Esophagus (tissue), 2 donors: ENCODE data around the gene IQCE. TPM values are rescaled to one million over a fixed set of nuclear protein-coding genes. Genes with fewer than 3 reads are reported as not detected.

Experiments
- H3K27ac ChIP-seq, 2 donors: one replicate each; pipeline ENCODE4 v1.5.1; 2013; ENCODE audit warnings: low read depth in 2 of 2, mild to moderate bottlenecking in 2 of 2, inconsistent platforms in 1 of 2, low read length in 1 of 2, moderate library complexity in 1 of 2
- H3K27me3 ChIP-seq, 2 donors: one replicate each; pipeline ENCODE4 v1.6.1; 2013; ENCODE audit warnings: low read length in 2 of 2, control low read depth in 1 of 2, mild to moderate bottlenecking in 1 of 2; ENCODE audit not compliant: insufficient read depth in 2 of 2, control insufficient read depth in 1 of 2
- H3K36me3 ChIP-seq, 2 donors: one replicate each; pipeline ENCODE4 v1.6.1; 2013; ENCODE audit warnings: low read length in 1 of 2; ENCODE audit not compliant: control insufficient read depth in 2 of 2, insufficient read depth in 2 of 2
- H3K4me1 ChIP-seq, 2 donors: one replicate each; pipeline ENCODE4 v1.6.1; 2013; ENCODE audit warnings: low read length in 1 of 2; ENCODE audit not compliant: control insufficient read depth in 2 of 2, insufficient read depth in 2 of 2
- H3K4me3 ChIP-seq, 2 donors: one replicate each; pipeline ENCODE4 v1.5.1; 2013; ENCODE audit warnings: low read length in 2 of 2, mild to moderate bottlenecking in 2 of 2, low read depth in 1 of 2, moderate library complexity in 1 of 2
- H3K9me3 ChIP-seq, 2 donors: one replicate each; pipeline ENCODE4 v1.6.1; 2013; ENCODE audit warnings: mild to moderate bottlenecking in 2 of 2, low read depth in 1 of 2, low read length in 1 of 2, moderate library complexity in 1 of 2; ENCODE audit not compliant: control insufficient read depth in 2 of 2, insufficient read depth in 1 of 2
- WGBS, 2 donors: extraction: QIAGEN DNeasy Blood & Tissue Kit; methylation state at CpG; one replicate each; pipeline ENCODE4 v1.1.7; 2013; 5-methylcytosine and 5-hydroxymethylcytosine counted together
- polyA plus RNA-seq, 2 donors: library from polyadenylated mRNA; stranded (reverse); fragments of 200-250 nt; gene quantifications; one replicate each; pipeline ENCODE4 v1.2.3, GENCODE V29; 2013
- donor health status: healthy with polysubstance abuse.
- donor health status: Bipolar disorder and iron deficiency.

IQCE gene
- polyA plus RNA-seq, 2 donors = 2.4 to 3.4 TPM

DNA sequence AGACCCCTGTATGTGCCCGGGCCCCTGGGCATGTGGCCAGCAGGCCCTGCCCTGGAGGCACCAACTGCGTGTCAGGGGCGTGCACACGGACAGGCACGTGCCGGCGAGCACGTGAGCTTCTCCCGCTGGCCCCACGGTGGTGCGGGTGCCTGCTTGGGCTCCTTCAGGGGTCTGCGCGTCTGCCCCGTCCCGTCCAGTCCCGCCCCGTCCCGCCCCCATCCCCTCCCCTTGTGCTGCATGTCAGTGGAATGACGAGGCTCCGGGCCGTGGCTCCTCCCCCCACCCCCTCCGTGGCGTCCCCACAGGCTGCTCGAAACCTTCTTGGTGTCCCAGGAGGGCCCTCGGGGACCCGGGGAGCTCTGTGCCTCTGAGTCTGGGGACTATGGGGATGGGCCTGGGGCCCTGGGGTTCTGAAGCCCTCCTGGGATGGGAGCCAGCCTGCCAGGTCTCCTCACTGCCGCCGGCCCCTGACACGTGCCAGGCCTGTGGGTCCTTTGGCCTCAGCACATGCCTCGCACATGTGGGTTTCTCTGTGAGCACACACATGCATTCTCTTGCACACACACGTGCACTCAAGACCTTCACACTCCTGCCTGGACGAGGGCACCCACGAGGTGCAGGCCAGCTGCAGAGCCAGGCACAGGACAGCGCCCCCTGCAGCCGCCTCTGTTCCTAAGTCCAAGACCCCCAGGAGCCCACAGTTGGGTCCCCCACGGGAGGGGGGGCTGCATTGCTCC is 101.7 kb downstream of the IQCE start:
- 77% methylated on average over 36 of the region's 36 CpGs for WGBS, 2 donors
- Histone ChIP-seq H3K36me3 (peaks cover 0 to 11% of the 10 kb centered on the region in 2 donors), H3K27me3 (no peaks in the 10 kb centered on the region), H3K27ac (no peak overlapping the region), H3K4me1 (peaks cover 3 to 9% of the 10 kb centered on the region in 2 donors), H3K9me3 (no peaks in the 10 kb centered on the region), H3K4me3 (no peak overlapping the region)

DNA sequence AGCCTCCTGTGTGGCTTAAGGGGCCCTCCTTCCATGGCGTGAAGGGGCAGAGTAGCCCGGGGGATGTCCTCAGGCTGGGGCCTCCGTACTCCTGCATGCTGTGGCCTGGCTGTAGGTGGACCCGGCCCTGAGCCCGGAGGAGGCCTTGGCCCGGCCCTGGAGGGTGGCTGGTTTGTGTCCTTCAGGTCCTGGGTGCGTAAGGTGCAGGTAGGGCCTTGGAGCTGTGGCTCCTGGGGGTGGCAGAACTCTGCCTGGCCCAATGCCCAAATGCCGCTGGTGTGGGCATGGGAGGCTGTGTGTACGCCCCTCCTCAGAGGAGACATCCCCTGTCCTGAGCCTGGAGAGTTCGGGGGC is 102.3 kb downstream of the IQCE start:
- Histone ChIP-seq H3K36me3 (peaks cover 0 to 11% of the 10 kb centered on the region in 2 donors), H3K27me3 (no peaks in the 10 kb centered on the region)

DNA sequence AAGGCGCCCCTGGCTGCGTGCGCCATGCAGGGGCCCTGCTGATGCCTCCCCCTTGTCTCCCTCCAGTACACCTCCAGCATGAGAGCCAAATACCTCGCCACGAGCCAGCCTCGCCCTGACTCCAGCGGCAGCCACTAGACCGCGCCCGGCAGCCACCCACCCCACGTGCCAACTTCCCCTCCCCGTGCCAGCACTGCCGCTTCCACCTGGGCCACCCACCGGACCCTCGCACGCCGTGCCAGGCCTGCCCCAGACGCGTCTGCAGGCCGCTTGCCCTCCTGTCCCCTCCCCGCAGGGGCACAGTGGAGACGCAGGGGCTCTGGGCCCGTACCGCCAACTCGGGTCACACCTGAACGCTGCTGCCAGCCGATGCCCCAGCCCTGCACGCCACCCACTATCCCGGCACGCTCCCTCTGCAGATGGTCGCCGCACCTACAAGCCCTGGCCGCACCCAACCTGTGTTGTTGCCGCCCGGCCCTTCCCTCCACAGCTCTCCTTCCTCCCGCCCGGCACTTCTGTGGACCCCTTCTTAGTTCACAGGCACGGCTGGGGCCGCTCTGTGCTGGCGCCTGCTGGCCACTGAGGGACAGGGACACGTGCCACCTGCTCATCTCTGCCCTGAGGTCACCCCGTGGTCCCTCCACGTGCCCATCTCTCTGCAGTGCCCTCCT is 103.0 kb downstream of the IQCE start:
- peaks cover 3 to 9% of the 10 kb centered on the region in 2 donors for H3K4me1 ChIP-seq
- peaks cover 0 to 3% of the 10 kb centered on the region in 2 donors for H3K9me3 ChIP-seq
- H3K4me3 ChIP-seq = no peak overlapping the region
- H3K27me3 ChIP-seq = no peaks in the 10 kb centered on the region
- WGBS, 2 donors = 65 to 71% methylated on average over 43 of the region's 43 CpGs
- H3K36me3 ChIP-seq = peaks cover 0 to 11% of the 10 kb centered on the region in 2 donors
- no peak overlapping the region for H3K27ac ChIP-seq

More for the DNA sequence above, 102.3 kb downstream of the IQCE start:
- WGBS, 2 donors = 78 to 86% methylated on average over 10 of the region's 10 CpGs
- Histone ChIP-seq H3K4me3 (no peak overlapping the region), H3K27ac (no peak overlapping the region), H3K4me1 (peaks cover 3 to 9% of the 10 kb centered on the region in 2 donors), H3K9me3 (no peaks in the 10 kb centered on the region)

DNA sequence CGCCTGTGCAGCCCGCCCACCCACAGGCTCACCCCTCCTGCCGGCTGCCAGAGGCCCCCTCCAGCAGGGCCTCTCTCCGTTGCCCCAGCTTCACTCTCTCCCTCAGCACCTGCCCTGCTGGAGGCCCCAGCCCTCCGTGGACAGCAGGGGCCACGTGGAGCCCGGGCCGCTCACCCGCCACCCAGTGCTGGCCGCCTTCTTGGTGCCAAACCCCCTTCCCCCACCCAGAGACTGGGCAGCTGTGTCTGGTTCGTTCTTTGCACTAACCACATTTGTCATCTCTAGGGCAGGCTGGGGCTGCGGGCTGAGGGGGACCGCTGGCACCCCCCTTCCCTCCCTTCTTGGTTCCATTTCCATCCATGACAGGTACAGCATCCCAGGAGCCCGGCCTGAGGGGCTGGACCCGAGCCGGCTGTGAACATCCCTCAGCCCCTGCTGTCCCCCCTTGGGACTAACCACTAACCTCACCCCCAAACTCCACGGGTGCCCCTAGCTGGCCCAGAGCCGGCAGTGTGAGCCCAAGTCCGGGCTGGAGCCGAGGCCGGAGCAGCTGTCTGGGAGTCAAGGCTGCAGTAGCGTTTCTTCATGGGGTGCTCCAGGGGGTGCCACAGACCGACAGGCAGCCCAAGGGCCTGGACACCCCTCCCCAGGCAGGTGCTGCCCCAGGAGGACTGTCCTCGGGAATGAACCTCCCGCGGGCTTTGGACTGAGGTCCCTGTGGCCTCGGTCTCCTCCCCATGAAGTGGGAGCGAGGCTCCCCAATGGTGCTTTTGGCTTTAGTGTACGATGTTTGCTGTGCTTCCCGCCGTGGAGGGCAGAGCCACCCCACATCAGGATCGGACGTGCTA is 103.7 kb downstream of the IQCE start:
- Histone ChIP-seq H3K4me1 (peaks cover 3 to 9% of the 10 kb centered on the region in 2 donors), H3K9me3 (peaks cover 0 to 6% of the 10 kb centered on the region in 2 donors), H3K36me3 (peaks cover 0 to 11% of the 10 kb centered on the region in 2 donors), H3K27me3 (no peaks in the 10 kb centered on the region), H3K4me3 (no peak overlapping the region), H3K27ac (no peak overlapping the region)
- 64 to 69% methylated on average over 33 of the region's 33 CpGs for WGBS, 2 donors

DNA sequence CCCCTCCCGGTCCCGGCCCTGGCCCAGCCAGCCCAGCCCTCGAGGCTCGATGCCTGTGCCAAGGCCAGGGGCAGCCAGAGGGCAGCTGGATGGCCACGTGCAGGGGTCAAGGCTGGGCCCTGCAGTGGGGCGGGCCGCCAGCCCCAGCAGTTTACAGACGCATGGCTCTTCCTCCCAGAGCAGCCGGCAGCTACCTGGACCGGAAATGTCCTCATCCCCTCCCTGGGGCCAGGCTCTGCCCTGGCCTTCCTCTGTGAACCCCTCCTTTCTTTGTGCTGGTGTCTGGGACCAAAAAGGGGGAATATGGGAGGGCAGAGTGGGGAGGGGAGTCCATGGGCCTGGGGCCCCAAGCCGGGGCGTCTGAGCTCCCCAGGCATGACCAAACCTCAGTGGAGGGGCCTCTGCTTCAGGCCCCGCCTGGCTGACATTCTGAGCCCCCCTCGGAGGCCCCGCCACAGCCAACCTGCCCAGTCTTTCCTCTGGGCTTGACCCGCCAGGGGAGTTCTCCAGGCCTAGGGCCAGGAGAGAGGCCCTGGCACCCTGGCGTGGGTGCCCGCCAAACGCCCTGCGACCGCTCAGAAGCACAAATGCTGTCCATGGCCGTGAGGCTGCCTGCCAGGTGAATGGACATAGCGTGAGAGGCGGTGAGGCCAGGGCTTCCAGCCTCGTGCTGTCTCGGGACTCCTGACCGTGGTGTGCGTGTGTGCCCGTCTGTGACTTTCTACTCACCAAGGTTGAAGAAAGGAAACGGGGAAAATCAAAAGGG is 104.5 kb downstream of the IQCE start:
- peaks cover 3 to 9% of the 10 kb centered on the region in 2 donors for H3K4me1 ChIP-seq
- no peak overlapping the region for H3K27ac ChIP-seq
- H3K36me3 ChIP-seq = peaks cover 0 to 8% of the 10 kb centered on the region in 2 donors
- 55 to 59% methylated on average over 29 to 30 of the region's 30 CpGs for WGBS, 2 donors
- H3K9me3 ChIP-seq = peaks cover 0 to 6% of the 10 kb centered on the region in 2 donors
- no peaks in the 10 kb centered on the region for H3K27me3 ChIP-seq
- no peak overlapping the region for H3K4me3 ChIP-seq

DNA sequence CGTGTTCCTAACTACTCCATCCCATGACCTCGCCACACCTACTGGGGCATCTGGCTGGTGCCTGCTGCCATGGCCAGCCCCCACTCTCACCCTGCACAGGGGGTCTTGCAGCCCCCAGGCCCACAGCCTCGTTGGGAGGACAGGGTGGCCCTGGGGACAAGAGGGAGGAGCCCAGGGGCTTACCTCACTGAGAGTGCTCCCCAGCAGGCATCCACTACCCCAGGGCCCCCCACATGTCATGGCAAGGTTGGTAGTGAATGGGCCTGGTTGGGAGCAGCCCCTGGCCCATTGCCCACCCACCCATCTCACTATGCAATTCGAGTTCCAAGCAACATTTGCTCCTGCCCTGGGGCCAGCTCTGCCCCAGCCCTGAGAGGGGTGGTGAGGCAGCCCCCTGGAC is 105.2 kb downstream of the IQCE start:
- 57 to 58% methylated on average over 4 of the region's 4 CpGs for WGBS, 2 donors
- Histone ChIP-seq H3K9me3 (peaks cover 0 to 6% of the 10 kb centered on the region in 2 donors), H3K27ac (no peak overlapping the region), H3K36me3 (peaks cover 0 to 6% of the 10 kb centered on the region in 2 donors), H3K27me3 (no peaks in the 10 kb centered on the region), H3K4me1 (peaks cover 3 to 9% of the 10 kb centered on the region in 2 donors), H3K4me3 (no peak overlapping the region)

Other genes starting within 250 kb of the IQCE start
- 10 to 100 TPM; 15.6 to 37.7 TPM for gene SNX8, start 244.5 kb upstream of the IQCE start, polyA plus RNA-seq
- 10 to 100 TPM; 54.2 to 85.6 TPM for gene EIF3B, start 204.2 kb upstream of the IQCE start, polyA plus RNA-seq
- gene CHST12, start 155.4 kb upstream of the IQCE start, polyA plus RNA-seq = 1 to 10 TPM; 6.3 to 6.8 TPM
- not detected for gene GRIFIN, start 82.6 kb upstream of the IQCE start, polyA plus RNA-seq
- 10 to 100 TPM; 12.0 to 13.7 TPM for gene LFNG, start 39.2 kb upstream of the IQCE start, polyA plus RNA-seq
- gene BRAT1, start 3.5 kb upstream of the IQCE start, polyA plus RNA-seq = 10 to 100 TPM; 15.6 to 19.5 TPM
- 1 to 10 TPM; 3.5 to 3.8 TPM for gene TTYH3, start 73.0 kb downstream of the IQCE start, polyA plus RNA-seq
- gene AMZ1, start 129.2 kb downstream of the IQCE start, polyA plus RNA-seq = under 1 TPM; 0.10 to 0.11 TPM